ENCODE measurements around the gene GIPC2.
"Not testable (repeated sequence)": the region's sequence is repeated elsewhere in the genome, so short reads cannot be mapped to it uniquely, and the experiment has no call there.

GIPC2 gene, protein sequence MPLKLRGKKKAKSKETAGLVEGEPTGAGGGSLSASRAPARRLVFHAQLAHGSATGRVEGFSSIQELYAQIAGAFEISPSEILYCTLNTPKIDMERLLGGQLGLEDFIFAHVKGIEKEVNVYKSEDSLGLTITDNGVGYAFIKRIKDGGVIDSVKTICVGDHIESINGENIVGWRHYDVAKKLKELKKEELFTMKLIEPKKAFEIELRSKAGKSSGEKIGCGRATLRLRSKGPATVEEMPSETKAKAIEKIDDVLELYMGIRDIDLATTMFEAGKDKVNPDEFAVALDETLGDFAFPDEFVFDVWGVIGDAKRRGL

DNA sequence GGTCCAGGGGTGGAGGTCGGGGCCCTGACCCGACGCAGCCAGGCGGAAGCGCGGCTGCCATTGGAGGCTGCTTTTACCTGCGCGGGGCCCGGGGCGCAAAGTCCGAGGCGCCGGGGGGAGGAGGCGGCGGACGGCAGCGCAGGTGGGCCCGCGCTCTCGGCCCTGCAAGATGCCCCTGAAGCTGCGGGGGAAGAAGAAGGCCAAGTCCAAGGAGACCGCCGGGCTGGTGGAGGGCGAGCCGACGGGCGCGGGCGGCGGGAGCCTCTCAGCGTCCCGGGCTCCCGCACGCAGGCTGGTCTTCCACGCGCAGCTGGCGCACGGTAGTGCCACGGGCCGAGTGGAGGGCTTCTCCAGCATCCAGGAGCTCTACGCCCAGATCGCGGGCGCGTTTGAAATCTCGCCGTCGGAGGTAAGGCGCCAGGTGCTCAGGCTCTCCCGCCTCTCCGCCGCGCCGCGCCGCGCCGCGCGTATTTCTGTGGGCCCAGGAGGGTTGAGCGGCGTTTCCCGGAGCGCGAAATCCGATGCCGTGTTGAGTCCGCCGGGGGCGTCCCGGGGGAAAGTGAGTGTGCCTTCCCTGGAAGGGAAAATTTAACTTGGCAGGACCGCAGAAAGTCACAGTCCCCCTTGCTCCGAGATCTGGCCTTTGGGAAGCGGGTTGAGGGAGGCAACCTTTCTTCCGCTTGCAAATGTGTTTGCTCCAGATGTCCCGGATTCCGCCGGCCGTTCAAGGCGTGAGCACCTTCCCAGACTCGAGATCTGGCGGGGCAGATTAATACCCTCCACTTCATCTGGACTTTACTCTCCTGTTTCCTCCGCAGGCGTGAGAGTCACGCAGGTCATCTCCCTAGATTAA lies at the start of gene GIPC2:
GIPC2 (plus strand) TSS at position 41 of the 853 bp plus-strand sequence; CDS start at position 170, 129 bp downstream.
- no peak for DNase-seq (ENCODE audit: low spot score)

GRCh38 chr1:77996734-77997133 lies 49.0 kb upstream of the GIPC2 start:
- DNase-seq (ENCODE audit: low spot score) = no peak

- not testable (repeated sequence) for DNase-seq (ENCODE audit: low spot score)
These were observed 45.2 kb upstream of the GIPC2 start for GRCh38 chr1:78000536-78000935.

DNA sequence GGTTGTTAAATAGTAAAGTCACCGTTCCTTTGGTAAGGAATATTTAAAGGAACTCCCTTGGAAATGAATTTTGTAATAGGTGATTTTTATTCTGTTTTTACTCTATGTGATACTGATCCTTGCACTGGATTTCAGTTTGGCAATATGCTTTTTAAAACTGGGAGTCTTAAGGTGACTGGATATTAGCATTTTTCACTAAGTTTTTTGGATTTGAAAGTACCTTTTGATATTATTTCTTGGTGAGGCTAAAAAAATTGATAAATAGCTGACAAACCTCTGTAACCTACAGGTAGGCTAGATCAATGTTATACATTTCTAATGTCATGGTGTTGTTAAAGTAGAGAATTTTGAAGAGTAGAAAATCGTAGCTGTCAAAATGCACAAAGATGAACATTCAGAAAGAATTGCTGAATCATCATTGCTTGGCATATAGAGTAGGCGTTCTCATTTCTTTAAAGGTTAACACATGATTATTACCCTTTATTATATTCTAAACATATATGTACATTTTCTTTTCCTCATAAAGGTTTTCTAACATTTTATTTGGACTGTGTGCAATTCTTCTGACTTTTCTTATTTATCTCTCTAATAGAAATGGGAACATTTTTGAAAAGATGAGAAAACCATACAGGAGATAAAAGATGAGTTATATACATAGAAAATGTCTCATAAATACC lies 42.6 kb upstream of the GIPC2 start:
- peak; percentile 22 for DNase-seq (ENCODE audit: low spot score)

- peak; percentile 81 for DNase-seq (ENCODE audit: low spot score)
These were observed 41.7 kb upstream of the GIPC2 start for GRCh38 chr1:78003882-78004718.

GRCh38 chr1:78004719-78005447 lies 40.9 kb upstream of the GIPC2 start, which contains the start of gene DNAJB4:
Gene DNAJB4, plus strand, starts transcription at chr1:78004939. Its CDS starts 172 bp downstream, at chr1:78005111.
- DNase-seq (ENCODE audit: low spot score) = peak; percentile 98

DNA sequence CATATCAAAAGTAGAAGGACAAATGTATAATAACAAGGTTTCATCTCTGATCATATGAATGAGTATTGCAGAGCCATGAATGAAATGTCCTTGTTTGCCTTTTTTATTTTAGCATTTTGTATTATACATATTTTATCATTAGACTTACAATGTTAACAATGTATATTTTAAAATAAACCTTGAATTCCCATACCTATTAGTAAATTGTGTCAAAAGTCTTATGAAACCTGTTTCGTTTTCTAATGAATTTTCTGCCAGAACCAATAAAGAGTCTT lies 40.4 kb upstream of the GIPC2 start:
- DNase-seq (ENCODE audit: low spot score) = no peak

GRCh38 chr1:78005755-78006154 lies 40.0 kb upstream of the GIPC2 start:
- DNase-seq (ENCODE audit: low spot score) = peak; percentile 69

GRCh38 chr1:78006521-78006920 lies 39.2 kb upstream of the GIPC2 start:
- peak; percentile 28 for DNase-seq (ENCODE audit: low spot score)

- DNase-seq (ENCODE audit: low spot score) = no peak
These were observed 38.0 kb upstream of the GIPC2 start for GRCh38 chr1:78007677-78008341.

GRCh38 chr1:78009276-78009675 lies 36.5 kb upstream of the GIPC2 start:
- no peak for DNase-seq (ENCODE audit: low spot score)

- no peak for DNase-seq (ENCODE audit: low spot score)
These were observed 35.9 kb upstream of the GIPC2 start for GRCh38 chr1:78009836-78010235.

DNA sequence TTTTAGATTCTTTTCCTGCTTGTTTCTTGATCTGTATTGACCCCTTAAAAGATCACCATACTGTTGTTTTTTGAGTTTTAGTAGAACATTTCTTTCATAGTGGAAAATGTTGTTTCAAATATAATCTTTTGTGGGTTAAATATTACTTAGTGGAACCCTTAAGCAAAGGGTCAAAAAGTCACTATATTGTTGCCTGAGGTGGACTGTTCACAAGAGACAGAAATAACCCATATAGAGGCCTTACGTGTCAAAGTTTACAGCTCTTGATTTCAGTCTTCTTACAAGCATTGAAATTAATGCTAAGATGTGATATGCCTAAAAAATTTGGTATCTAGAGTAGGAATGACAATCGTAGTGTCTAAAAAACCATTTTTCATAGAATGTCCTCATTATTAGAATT lies 34.7 kb upstream of the GIPC2 start:
- DNase-seq (ENCODE audit: low spot score) = no peak

DNA sequence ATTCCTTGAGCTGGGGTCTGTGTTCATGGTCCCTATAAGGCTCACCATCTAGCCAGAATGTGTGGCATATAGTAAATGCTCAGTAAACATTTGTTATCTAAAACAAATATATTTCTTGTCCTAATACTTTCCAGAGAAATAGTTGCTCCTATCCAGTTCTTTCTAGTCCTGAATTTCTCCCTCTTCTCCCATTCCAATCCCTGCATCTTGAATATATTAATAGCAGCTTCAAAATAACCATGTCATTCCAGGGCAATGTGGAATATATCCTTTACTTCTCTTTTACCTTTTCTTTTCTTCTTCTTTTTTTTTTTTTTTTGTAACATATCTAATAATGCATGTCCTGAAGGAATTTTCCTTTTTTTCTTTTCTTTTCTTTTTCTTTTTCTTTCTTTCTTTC lies 30.6 kb upstream of the GIPC2 start:
- DNase-seq (ENCODE audit: low spot score) = no peak

- DNase-seq (ENCODE audit: low spot score) = no peak
These were observed 26.7 kb upstream of the GIPC2 start for GRCh38 chr1:78019024-78019423.

DNA sequence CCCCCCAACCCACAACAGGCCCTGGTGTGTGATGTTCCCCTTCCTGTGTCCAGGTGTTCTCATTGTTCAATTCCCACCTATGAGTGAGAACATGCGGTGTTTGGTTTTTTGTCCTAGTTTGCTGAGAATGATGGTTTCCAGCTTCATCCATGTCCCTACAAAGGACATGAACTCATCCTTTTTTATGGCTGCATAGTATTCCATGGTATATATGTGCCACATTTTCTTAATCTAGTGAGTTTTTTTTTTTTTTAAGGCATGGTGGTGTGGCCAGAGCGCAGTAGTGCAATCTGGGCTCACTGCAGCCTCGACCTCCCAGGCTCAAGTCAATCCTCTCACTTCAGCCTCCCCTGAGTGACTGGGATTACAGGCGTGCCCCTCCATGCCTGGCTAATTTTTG lies 24.6 kb upstream of the GIPC2 start:
- not testable (repeated sequence) for DNase-seq (ENCODE audit: low spot score)

DNA sequence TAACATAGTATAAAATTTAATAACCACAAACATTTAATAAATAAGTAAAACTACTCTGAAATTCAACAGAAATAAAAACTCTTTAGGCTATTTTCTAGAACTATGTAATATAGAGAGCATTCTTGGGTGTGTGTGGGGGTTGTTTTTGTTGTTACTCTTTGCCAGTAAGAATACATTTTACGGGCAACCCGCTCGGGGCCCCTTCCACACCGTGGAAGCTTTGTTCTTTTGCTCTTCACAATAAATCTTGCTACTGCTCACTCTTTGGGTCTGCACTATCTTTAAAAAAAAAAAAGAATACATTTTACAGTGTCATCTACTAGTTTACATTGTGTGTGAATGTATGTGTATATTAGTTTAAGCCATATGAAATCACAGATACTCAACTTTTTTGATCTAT lies 16.0 kb upstream of the GIPC2 start:
- no peak for DNase-seq (ENCODE audit: low spot score)

DNA sequence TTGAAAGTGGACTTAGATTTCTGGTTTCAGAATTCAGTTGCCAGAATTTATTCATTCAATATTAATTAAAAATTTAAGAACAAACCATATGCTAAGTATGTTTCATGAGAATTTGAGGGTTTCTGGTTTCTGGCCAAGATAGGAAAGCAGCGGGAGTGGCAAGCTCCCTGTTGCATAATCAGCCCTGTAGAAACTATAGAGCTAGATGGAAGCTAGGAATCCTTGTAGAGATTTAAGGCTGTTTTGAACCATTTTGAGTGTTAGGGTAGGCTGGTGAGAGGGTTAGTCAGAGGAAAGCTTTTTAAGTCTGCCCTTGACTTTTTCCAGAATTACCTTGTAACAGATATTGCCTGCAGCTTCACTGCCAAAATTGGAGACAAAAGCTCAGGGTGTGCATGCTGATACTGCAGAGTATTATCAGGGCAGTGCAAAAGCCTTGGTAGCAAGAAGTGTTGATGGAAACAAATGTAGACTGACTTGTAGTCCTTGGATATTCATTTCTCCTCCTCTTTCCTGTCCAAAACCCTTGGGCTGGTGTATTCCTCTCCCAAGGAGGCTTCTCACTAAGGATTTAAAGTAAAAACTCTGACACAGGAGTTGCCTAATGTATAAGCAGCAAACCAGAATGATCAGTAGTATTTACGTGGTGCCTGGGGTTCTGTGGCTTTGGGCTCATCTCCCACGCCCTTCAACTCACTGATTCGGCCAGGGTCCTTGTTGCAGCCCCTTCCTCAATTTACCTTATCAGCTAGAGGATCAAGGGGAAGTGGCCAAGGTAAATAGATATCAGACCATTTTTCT lies 12.6 kb upstream of the GIPC2 start:
- DNase-seq (ENCODE audit: low spot score) = no peak

DNA sequence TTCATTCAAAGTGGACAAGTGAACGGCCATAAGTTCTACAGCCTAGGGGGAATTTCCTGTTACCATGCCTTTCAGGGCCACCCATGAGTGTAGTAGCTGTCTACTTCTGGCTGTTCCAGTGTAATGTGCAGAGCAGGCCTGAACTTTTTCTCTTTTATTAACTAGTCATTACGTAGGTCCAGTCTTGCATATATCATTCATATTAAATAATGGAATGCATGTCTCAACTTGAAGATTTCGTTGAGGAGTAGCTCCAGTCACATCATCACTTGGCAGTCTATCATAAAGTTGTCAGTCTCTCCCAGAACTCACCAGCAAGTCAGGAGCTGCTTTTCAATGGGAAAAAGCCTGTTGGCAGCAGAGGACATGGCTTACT lies 12.0 kb upstream of the GIPC2 start:
- DNase-seq (ENCODE audit: low spot score) = no peak

DNA sequence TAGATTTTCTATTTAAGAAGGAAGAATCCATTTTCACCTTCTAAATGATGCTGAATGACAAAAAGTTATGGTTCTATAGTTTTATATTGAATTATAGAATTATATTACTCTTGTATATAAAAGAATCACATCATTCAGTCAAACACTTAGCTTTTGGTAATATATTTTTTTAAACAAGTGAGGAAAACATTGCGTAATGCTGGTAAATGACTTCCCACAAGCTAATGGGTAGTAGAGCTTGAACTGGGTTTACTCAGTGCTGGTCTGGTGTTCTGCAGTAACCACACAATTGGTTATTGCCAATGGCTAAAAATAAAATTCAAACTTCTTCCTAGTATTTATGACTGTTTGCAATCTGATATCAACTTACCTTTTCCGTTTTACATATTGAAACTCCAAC lies 10.6 kb upstream of the GIPC2 start:
- no peak for DNase-seq (ENCODE audit: low spot score)

All from cerebellar cortex (tissue), 1 donor.